Stomach (tissue), 9 donors: ENCODE data around the gene VPS11. TPM values are rescaled to one million over a fixed set of nuclear protein-coding genes. Genes with fewer than 3 reads are reported as not detected.

Source experiments
- DNase-seq, 2 donors: peaks; one replicate each; pipeline versions ENCODE4 v3.0.0 to v3.0.0-alpha.2; 2013 to 2019
- H3K27ac ChIP-seq, 5 donors: fragments of 200-600 bp in 4 of 5; sonication (generic) in 4 of 5; one replicate each; pipeline ENCODE4 v1.5.1; 2013 to 2019; ENCODE audit warnings: mild to moderate bottlenecking in 1 of 5, moderate library complexity in 1 of 5
- H3K27me3 ChIP-seq, 3 donors: fragments of 200-600 bp; sonication (generic); one replicate each; pipeline ENCODE4 v1.5.1; 2017 to 2019; ENCODE audit warnings: mixed run types in 1 of 3
- H3K36me3 ChIP-seq, 4 donors: fragments of 200-600 bp; sonication (generic); 1 replicate in 3 of 4; 2 replicates in 1 of 4; pipeline ENCODE4 v1.5.1; 2016 to 2019
- H3K4me1 ChIP-seq, 4 donors: fragments of 200-600 bp; sonication (generic); one replicate each; pipeline ENCODE4 v1.5.1; 2016 to 2019
- H3K4me3 ChIP-seq, 4 donors: fragments of 200-600 bp; sonication (generic) in 3 of 4; one replicate each; pipeline ENCODE4 v1.5.1; 2016 to 2019; ENCODE audit warnings: mild to moderate bottlenecking in 1 of 4
- H3K9me3 ChIP-seq, 4 donors: fragments of 200-600 bp; sonication (generic); one replicate each; pipeline ENCODE4 v1.5.1; 2016 to 2019
- EP300 ChIP-seq: sonication (generic); formaldehyde crosslinking; IDR thresholded peaks from one replicate; pipeline ENCODE4 v1.6.1; 2017; ENCODE audit warnings: antibody characterized with exemption
- POLR2A ChIP-seq, 4 donors: fragments of 450-650 bp; IDR thresholded peaks; one replicate each; pipeline ENCODE4 v1.6.1; 2016; ENCODE audit warnings: antibody characterized with exemption in 4 of 4, control low read depth in 2 of 4, mild to moderate bottlenecking in 1 of 4, moderate library complexity in 1 of 4
- POLR2AphosphoS5 ChIP-seq, 3 donors: sonication (generic); formaldehyde crosslinking; IDR thresholded peaks; one replicate each; pipeline ENCODE4 v1.6.1; 2016; ENCODE audit warnings: antibody characterized with exemption in 3 of 3
- WGBS, 5 donors: extraction: QIAGEN DNeasy Blood & Tissue Kit in 3 of 5; methylation state at CpG; one replicate each; pipeline versions ENCODE4 v1.1.5 to v1.1.7; 2013 to 2018; 5-methylcytosine and 5-hydroxymethylcytosine counted together
- intact Hi-C: fragments of 100-400 bp; cut with DNase I; formaldehyde crosslinking; loops from one replicate; pipeline ENCODE4 v1.15.1; 2023; ENCODE audit warnings: low total_unique reads
- polyA plus RNA-seq, 3 donors: library from polyadenylated mRNA; stranded (reverse); fragments of 200-250 nt; gene quantifications; one replicate each; pipeline ENCODE4 v1.2.3, GENCODE V29; 2013
- total RNA-seq, 5 donors: library from RNA; depleted of rRNA; stranded (reverse); fragments of >200 nt; gene quantifications; one replicate each; pipeline versions ENCODE4 v1.1.0 to v1.2.3, GENCODE V29; 2014 to 2016
- TF ChIP-seq, protein P1 (sequence below), 7 experiments: fragments of 450-650 bp in 4 of 7; fragments of 200-600 bp in 3 of 7; sonication (generic) in 3 of 7; IDR thresholded peaks; one replicate each; pipeline ENCODE4 v1.5.1; 2016 to 2019; ENCODE audit warnings: antibody characterized with exemption in 7 of 7, control low read depth in 2 of 7, mild to moderate bottlenecking in 1 of 7
- donor health status: healthy with polysubstance abuse.
- donor health status: Bipolar disorder and iron deficiency.
- donor health status: healthy.

Gene VPS11
- total and polyA plus RNA-seq, 8 donors: 8.2 to 190 (median 33.2) TPM

DNA sequence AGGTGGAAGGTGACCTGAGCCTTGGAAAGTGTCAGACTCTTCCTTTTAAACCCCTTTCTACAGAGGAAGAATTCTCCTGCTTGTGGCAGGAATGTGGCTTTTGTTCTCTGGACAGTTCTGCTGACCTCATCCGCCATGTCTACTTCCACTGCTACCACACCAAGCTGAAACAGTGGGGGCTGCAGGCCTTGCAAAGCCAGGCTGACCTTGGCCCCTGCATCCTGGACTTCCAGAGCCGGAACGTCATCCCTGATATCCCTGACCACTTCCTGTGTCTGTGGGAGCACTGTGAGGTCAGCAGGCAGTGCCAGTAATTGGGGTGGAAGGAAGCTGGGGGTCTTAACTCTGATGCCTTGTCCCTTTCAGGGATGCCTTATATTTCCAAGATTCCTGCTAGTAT is 63.0 kb downstream of the VPS11 start:
- no peaks in the 10 kb centered on the region for H3K27me3 ChIP-seq
- DNase-seq: no peak
- H3K4me3 ChIP-seq: no peak overlapping the region
- H3K4me1 ChIP-seq: peaks cover 0 to 15% (median 9%) of the 10 kb centered on the region in 4 donors
- WGBS, 5 donors: 62 to 77% (median 68%) methylated on average over 3 of the region's 3 CpGs
- no peaks in the 10 kb centered on the region for H3K9me3 ChIP-seq
- H3K36me3 ChIP-seq: peaks cover 42 to 87% (median 80%) of the 10 kb centered on the region in 4 donors
- TF ChIP-seq EP300 (no peak), POLR2A (IDR thresholded peaks at IDR 0.05) (no peak), POLR2AphosphoS5 (IDR thresholded peaks at IDR 0.05) (no peak)
- TF ChIP-seq, protein P1, sequence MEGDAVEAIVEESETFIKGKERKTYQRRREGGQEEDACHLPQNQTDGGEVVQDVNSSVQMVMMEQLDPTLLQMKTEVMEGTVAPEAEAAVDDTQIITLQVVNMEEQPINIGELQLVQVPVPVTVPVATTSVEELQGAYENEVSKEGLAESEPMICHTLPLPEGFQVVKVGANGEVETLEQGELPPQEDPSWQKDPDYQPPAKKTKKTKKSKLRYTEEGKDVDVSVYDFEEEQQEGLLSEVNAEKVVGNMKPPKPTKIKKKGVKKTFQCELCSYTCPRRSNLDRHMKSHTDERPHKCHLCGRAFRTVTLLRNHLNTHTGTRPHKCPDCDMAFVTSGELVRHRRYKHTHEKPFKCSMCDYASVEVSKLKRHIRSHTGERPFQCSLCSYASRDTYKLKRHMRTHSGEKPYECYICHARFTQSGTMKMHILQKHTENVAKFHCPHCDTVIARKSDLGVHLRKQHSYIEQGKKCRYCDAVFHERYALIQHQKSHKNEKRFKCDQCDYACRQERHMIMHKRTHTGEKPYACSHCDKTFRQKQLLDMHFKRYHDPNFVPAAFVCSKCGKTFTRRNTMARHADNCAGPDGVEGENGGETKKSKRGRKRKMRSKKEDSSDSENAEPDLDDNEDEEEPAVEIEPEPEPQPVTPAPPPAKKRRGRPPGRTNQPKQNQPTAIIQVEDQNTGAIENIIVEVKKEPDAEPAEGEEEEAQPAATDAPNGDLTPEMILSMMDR (IDR thresholded peaks at IDR 0.05): no peak
- intact Hi-C loops: no loop called here
- no peak overlapping the region for H3K27ac ChIP-seq

Other genes with a start within 250 kb of the VPS11 start
- under 1 TPM in 1 of 5 donors, not detected in 4; 0.14 TPM for gene CXCR5, start 183.9 kb upstream of the VPS11 start, total RNA-seq
- under 1 TPM; 0.12 to 0.60 (median 0.15) TPM for gene CXCR5, start 183.9 kb upstream of the VPS11 start, polyA plus RNA-seq
- 10 to 100 TPM in 4 of 5 donors, 1 to 10 TPM in 1; 9.9 to 35.2 (median 20.4) TPM for gene BCL9L, start 141.9 kb upstream of the VPS11 start, total RNA-seq
- gene BCL9L, start 141.9 kb upstream of the VPS11 start, polyA plus RNA-seq: 10 to 100 TPM in 1 of 3 donors, 1 to 10 TPM in 2; 4.2 to 11.7 (median 6.0) TPM
- not detected for gene UPK2, start 111.5 kb upstream of the VPS11 start, total RNA-seq
- under 1 TPM in 1 of 3 donors, not detected in 2; 0.50 TPM for gene UPK2, start 111.5 kb upstream of the VPS11 start, polyA plus RNA-seq
- gene FOXR1, start 96.1 kb upstream of the VPS11 start, total RNA-seq: not detected
- gene FOXR1, start 96.1 kb upstream of the VPS11 start, polyA plus RNA-seq: not detected
- 100 to 1,000 TPM in 1 of 5 donors, 10 to 100 TPM in 4; 34.8 to 310 (median 64.0) TPM for gene CENATAC, start 69.7 kb upstream of the VPS11 start, total RNA-seq
- 10 to 100 TPM; 17.8 to 38.0 (median 18.0) TPM for gene CENATAC, start 69.7 kb upstream of the VPS11 start, polyA plus RNA-seq
- gene RPS25, start 49.5 kb upstream of the VPS11 start, total RNA-seq: 1,000 to 10,000 TPM in 3 of 5 donors, 100 to 1,000 TPM in 2; 157 to 2,308 (median 1,395) TPM
- gene RPS25, start 49.5 kb upstream of the VPS11 start, polyA plus RNA-seq: 1,000 to 10,000 TPM; 2,403 to 3,218 (median 2,977) TPM
- gene TRAPPC4, start 49.1 kb upstream of the VPS11 start, total RNA-seq: 10 to 100 TPM; 13.4 to 81.4 (median 20.0) TPM
- gene TRAPPC4, start 49.1 kb upstream of the VPS11 start, polyA plus RNA-seq: 10 to 100 TPM; 29.6 to 49.6 (median 34.1) TPM
- gene SLC37A4, start 36.9 kb upstream of the VPS11 start, total RNA-seq: 100 to 1,000 TPM in 1 of 5 donors, 10 to 100 TPM in 4; 16.3 to 126 (median 23.5) TPM
- 10 to 100 TPM; 12.4 to 14.6 (median 13.0) TPM for gene SLC37A4, start 36.9 kb upstream of the VPS11 start, polyA plus RNA-seq
- 100 to 1,000 TPM in 2 of 5 donors, 10 to 100 TPM in 3; 46.1 to 127 (median 80.0) TPM for gene HYOU1, start 10.6 kb upstream of the VPS11 start, total RNA-seq
- 10 to 100 TPM; 12.7 to 57.2 (median 26.7) TPM for gene HYOU1, start 10.6 kb upstream of the VPS11 start, polyA plus RNA-seq
- 10 to 100 TPM in 1 of 5 donors, 1 to 10 TPM in 3, not detected in 1; 3.8 to 15.9 (median 8.1) TPM for gene HMBS, start 17.1 kb downstream of the VPS11 start, total RNA-seq
- 10 to 100 TPM; 23.0 to 25.0 (median 23.5) TPM for gene HMBS, start 17.1 kb downstream of the VPS11 start, polyA plus RNA-seq
- 10 to 100 TPM in 3 of 5 donors, 1 to 10 TPM in 2; 2.3 to 27.7 (median 13.2) TPM for gene DPAGT1, start 34.0 kb downstream of the VPS11 start, total RNA-seq
- gene DPAGT1, start 34.0 kb downstream of the VPS11 start, polyA plus RNA-seq: 10 to 100 TPM; 14.4 to 28.5 (median 14.5) TPM
- 10 to 100 TPM in 3 of 5 donors, 1 to 10 TPM in 2; 2.6 to 19.9 (median 13.4) TPM for gene C2CD2L, start 39.5 kb downstream of the VPS11 start, total RNA-seq
- gene C2CD2L, start 39.5 kb downstream of the VPS11 start, polyA plus RNA-seq: 1 to 10 TPM; 1.7 to 6.1 (median 2.4) TPM
- gene HINFP, start 53.8 kb downstream of the VPS11 start, total RNA-seq: 10 to 100 TPM; 17.1 to 80.8 (median 43.6) TPM
- 10 to 100 TPM in 2 of 3 donors, 1 to 10 TPM in 1; 9.2 to 11.9 (median 10.1) TPM for gene HINFP, start 53.8 kb downstream of the VPS11 start, polyA plus RNA-seq
- gene ABCG4, start 81.2 kb downstream of the VPS11 start, total RNA-seq: under 1 TPM in 1 of 5 donors, not detected in 4; 0.37 TPM
- under 1 TPM in 2 of 3 donors, not detected in 1; 0.06 to 0.10 TPM for gene ABCG4, start 81.2 kb downstream of the VPS11 start, polyA plus RNA-seq
- gene NLRX1, start 100.9 kb downstream of the VPS11 start, total RNA-seq: 100 to 1,000 TPM in 1 of 5 donors, 10 to 100 TPM in 3, 1 to 10 TPM in 1; 7.0 to 101 (median 17.9) TPM
- 10 to 100 TPM in 1 of 3 donors, 1 to 10 TPM in 2; 3.8 to 10.4 (median 4.8) TPM for gene NLRX1, start 100.9 kb downstream of the VPS11 start, polyA plus RNA-seq
- 100 to 1,000 TPM in 1 of 5 donors, 10 to 100 TPM in 1, 1 to 10 TPM in 2, not detected in 1; 3.3 to 130 (median 9.5) TPM for gene NHERF4, start 117.7 kb downstream of the VPS11 start, total RNA-seq
- gene NHERF4, start 117.7 kb downstream of the VPS11 start, polyA plus RNA-seq: 1 to 10 TPM in 2 of 3 donors, under 1 TPM in 1; 0.13 to 2.4 (median 2.1) TPM
- gene CBL, start 138.5 kb downstream of the VPS11 start, total RNA-seq: 10 to 100 TPM in 4 of 5 donors, 1 to 10 TPM in 1; 1.4 to 13.8 (median 11.7) TPM
- 1 to 10 TPM; 2.7 to 4.2 (median 3.0) TPM for gene CBL, start 138.5 kb downstream of the VPS11 start, polyA plus RNA-seq
- 100 to 1,000 TPM in 3 of 5 donors, 10 to 100 TPM in 2; 49.6 to 379 (median 111) TPM for gene MCAM, start 249.3 kb downstream of the VPS11 start, total RNA-seq
- 10 to 100 TPM in 2 of 3 donors, 1 to 10 TPM in 1; 7.3 to 54.8 (median 16.0) TPM for gene MCAM, start 249.3 kb downstream of the VPS11 start, polyA plus RNA-seq